ENCODE results near the gene ACOT7.

Gene ACOT7

GRCh38 chr1:6299557-6300165, 93.9 kb downstream of the ACOT7 start:
- Histone ChIP-seq H3K27me3 (ENCODE audit: control insufficient read depth, insufficient read depth, low read length) (no peaks in the 10 kb centered on the region), H3K4me1 (ENCODE audit: control insufficient read depth, insufficient read depth, low read length) (no peaks in the 10 kb centered on the region), H3K36me3 (ENCODE audit: control insufficient read depth, insufficient read depth, low read length) (peaks cover 6% of the 10 kb centered on the region; the same call in 1 of the 2 replicates), H3K4me3 (ENCODE audit: low read length) (no peak overlapping the region), H3K9me3 (ENCODE audit: control insufficient read depth, insufficient read depth, low read length) (no peaks in the 10 kb centered on the region), H3K27ac (ENCODE audit: low read length) (no peak overlapping the region)
- no CpG with 5 or more reads among the region's 15 CpGs for WGBS (ENCODE audit: insufficient coverage, insufficient read length)
- no peak for DNase-seq (ENCODE audit: low read depth, low spot score)

GRCh38 chr1:6298940-6299465, 94.6 kb downstream of the ACOT7 start:
- peaks cover 11% of the 10 kb centered on the region for H3K36me3 ChIP-seq (ENCODE audit: control insufficient read depth, insufficient read depth, low read length)

GRCh38 chr1:6298530-6298929, 95.0 kb downstream of the ACOT7 start:
- no CpG with 5 or more reads among the region's 8 CpGs for WGBS (ENCODE audit: insufficient coverage, insufficient read length)
- Histone ChIP-seq H3K4me3 (ENCODE audit: low read length) (no peak overlapping the region), H3K27me3 (ENCODE audit: control insufficient read depth, insufficient read depth, low read length) (no peaks in the 10 kb centered on the region), H3K27ac (ENCODE audit: low read length) (no peak overlapping the region), H3K4me1 (ENCODE audit: control insufficient read depth, insufficient read depth, low read length) (no peaks in the 10 kb centered on the region), H3K9me3 (ENCODE audit: control insufficient read depth, insufficient read depth, low read length) (no peaks in the 10 kb centered on the region), H3K36me3 (ENCODE audit: control insufficient read depth, insufficient read depth, low read length) (peaks cover 12% of the 10 kb centered on the region)
- no peak for DNase-seq (ENCODE audit: low read depth, low spot score)

More at GRCh38 chr1:6298940-6299465, 94.6 kb downstream of the ACOT7 start:
- no peak overlapping the region for H3K4me3 ChIP-seq (ENCODE audit: low read length)
- H3K4me1 ChIP-seq (ENCODE audit: control insufficient read depth, insufficient read depth, low read length) = no peaks in the 10 kb centered on the region
- no peaks in the 10 kb centered on the region for H3K9me3 ChIP-seq (ENCODE audit: control insufficient read depth, insufficient read depth, low read length)
- no peak for DNase-seq (ENCODE audit: low read depth, low spot score)
- no peaks in the 10 kb centered on the region for H3K27me3 ChIP-seq (ENCODE audit: control insufficient read depth, insufficient read depth, low read length)
- no CpG with 5 or more reads among the region's 8 CpGs for WGBS (ENCODE audit: insufficient coverage, insufficient read length)
- H3K27ac ChIP-seq (ENCODE audit: low read length) = no peak overlapping the region

GRCh38 chr1:6295910-6296309, 97.7 kb downstream of the ACOT7 start:
- no peak for DNase-seq (ENCODE audit: low read depth, low spot score)
- WGBS (ENCODE audit: insufficient coverage, insufficient read length) = no CpG with 5 or more reads among the region's 6 CpGs
- Histone ChIP-seq H3K4me1 (ENCODE audit: control insufficient read depth, insufficient read depth, low read length) (no peaks in the 10 kb centered on the region), H3K36me3 (ENCODE audit: control insufficient read depth, insufficient read depth, low read length) (peaks cover 12% of the 10 kb centered on the region), H3K27me3 (ENCODE audit: control insufficient read depth, insufficient read depth, low read length) (no peaks in the 10 kb centered on the region), H3K27ac (ENCODE audit: low read length) (no peak overlapping the region), H3K4me3 (ENCODE audit: low read length) (no peak overlapping the region), H3K9me3 (ENCODE audit: control insufficient read depth, insufficient read depth, low read length) (no peaks in the 10 kb centered on the region)

- Histone ChIP-seq H3K27ac (ENCODE audit: low read length) (no peak overlapping the region), H3K9me3 (ENCODE audit: control insufficient read depth, insufficient read depth, low read length) (no peaks in the 10 kb centered on the region), H3K27me3 (ENCODE audit: control insufficient read depth, insufficient read depth, low read length) (no peaks in the 10 kb centered on the region), H3K4me1 (ENCODE audit: control insufficient read depth, insufficient read depth, low read length) (no peaks in the 10 kb centered on the region), H3K36me3 (ENCODE audit: control insufficient read depth, insufficient read depth, low read length) (peaks cover 12% of the 10 kb centered on the region), H3K4me3 (ENCODE audit: low read length) (no peak overlapping the region)
- no CpG with 5 or more reads among the region's 23 CpGs for WGBS (ENCODE audit: insufficient coverage, insufficient read length)
- no peak for DNase-seq (ENCODE audit: low read depth, low spot score)
Measured at GRCh38 chr1:6294890-6295556, 98.5 kb downstream of the ACOT7 start.

- H3K27ac ChIP-seq (ENCODE audit: low read length) = no peak overlapping the region
- DNase-seq (ENCODE audit: low read depth, low spot score) = no peak
- no CpG with 5 or more reads among the region's 14 CpGs for WGBS (ENCODE audit: insufficient coverage, insufficient read length)
Measured at GRCh38 chr1:6294080-6294889, 99.3 kb downstream of the ACOT7 start.

GRCh38 chr1:6292102-6292501, 101.5 kb downstream of the ACOT7 start:
- no peak for DNase-seq (ENCODE audit: low read depth, low spot score)
- Histone ChIP-seq H3K4me1 (ENCODE audit: control insufficient read depth, insufficient read depth, low read length) (no peaks in the 10 kb centered on the region), H3K27me3 (ENCODE audit: control insufficient read depth, insufficient read depth, low read length) (no peaks in the 10 kb centered on the region), H3K36me3 (ENCODE audit: control insufficient read depth, insufficient read depth, low read length) (peaks cover 12% of the 10 kb centered on the region), H3K4me3 (ENCODE audit: low read length) (no peak overlapping the region), H3K27ac (ENCODE audit: low read length) (no peak overlapping the region), H3K9me3 (ENCODE audit: control insufficient read depth, insufficient read depth, low read length) (no peaks in the 10 kb centered on the region)
- no CpG with 5 or more reads among the region's 10 CpGs for WGBS (ENCODE audit: insufficient coverage, insufficient read length)

More at GRCh38 chr1:6294080-6294889, 99.3 kb downstream of the ACOT7 start:
- H3K4me1 ChIP-seq (ENCODE audit: control insufficient read depth, insufficient read depth, low read length) = no peaks in the 10 kb centered on the region
- H3K36me3 ChIP-seq (ENCODE audit: control insufficient read depth, insufficient read depth, low read length) = peaks cover 12% of the 10 kb centered on the region
- no peaks in the 10 kb centered on the region for H3K27me3 ChIP-seq (ENCODE audit: control insufficient read depth, insufficient read depth, low read length)
- no peak overlapping the region for H3K4me3 ChIP-seq (ENCODE audit: low read length)
- H3K9me3 ChIP-seq (ENCODE audit: control insufficient read depth, insufficient read depth, low read length) = no peaks in the 10 kb centered on the region

GRCh38 chr1:6288665-6289064, 104.9 kb downstream of the ACOT7 start:
- Histone ChIP-seq H3K4me1 (ENCODE audit: control insufficient read depth, insufficient read depth, low read length) (no peaks in the 10 kb centered on the region), H3K36me3 (ENCODE audit: control insufficient read depth, insufficient read depth, low read length) (peaks cover 3% of the 10 kb centered on the region; the same call in 1 of the 2 replicates), H3K9me3 (ENCODE audit: control insufficient read depth, insufficient read depth, low read length) (no peaks in the 10 kb centered on the region), H3K4me3 (ENCODE audit: low read length) (no peak overlapping the region), H3K27ac (ENCODE audit: low read length) (no peak overlapping the region), H3K27me3 (ENCODE audit: control insufficient read depth, insufficient read depth, low read length) (no peaks in the 10 kb centered on the region)
- DNase-seq (ENCODE audit: low read depth, low spot score) = no peak
- WGBS (ENCODE audit: insufficient coverage, insufficient read length) = no CpG with 5 or more reads among the region's 10 CpGs

GRCh38 chr1:6288026-6288425, 105.5 kb downstream of the ACOT7 start:
- WGBS (ENCODE audit: insufficient coverage, insufficient read length) = no CpG with 5 or more reads among the region's 14 CpGs

GRCh38 chr1:6287431-6287886, 106.1 kb downstream of the ACOT7 start:
- no peak for DNase-seq (ENCODE audit: low read depth, low spot score)
- peaks cover 3% of the 10 kb centered on the region; the same call in 1 of the 2 replicates for H3K36me3 ChIP-seq (ENCODE audit: control insufficient read depth, insufficient read depth, low read length)
- no peak overlapping the region for H3K27ac ChIP-seq (ENCODE audit: low read length)
- H3K4me1 ChIP-seq (ENCODE audit: control insufficient read depth, insufficient read depth, low read length) = no peaks in the 10 kb centered on the region
- no CpG with 5 or more reads among the region's 10 CpGs for WGBS (ENCODE audit: insufficient coverage, insufficient read length)
- H3K4me3 ChIP-seq (ENCODE audit: low read length) = no peak overlapping the region
- H3K9me3 ChIP-seq (ENCODE audit: control insufficient read depth, insufficient read depth, low read length) = no peaks in the 10 kb centered on the region
- H3K27me3 ChIP-seq (ENCODE audit: control insufficient read depth, insufficient read depth, low read length) = no peaks in the 10 kb centered on the region

More at GRCh38 chr1:6288026-6288425, 105.5 kb downstream of the ACOT7 start:
- H3K27ac ChIP-seq (ENCODE audit: low read length) = no peak overlapping the region
- no peaks in the 10 kb centered on the region for H3K4me1 ChIP-seq (ENCODE audit: control insufficient read depth, insufficient read depth, low read length)
- no peak overlapping the region for H3K4me3 ChIP-seq (ENCODE audit: low read length)
- H3K27me3 ChIP-seq (ENCODE audit: control insufficient read depth, insufficient read depth, low read length) = no peaks in the 10 kb centered on the region
- no peak for DNase-seq (ENCODE audit: low read depth, low spot score)
- peaks cover 3% of the 10 kb centered on the region; the same call in 1 of the 2 replicates for H3K36me3 ChIP-seq (ENCODE audit: control insufficient read depth, insufficient read depth, low read length)
- no peaks in the 10 kb centered on the region for H3K9me3 ChIP-seq (ENCODE audit: control insufficient read depth, insufficient read depth, low read length)

Data from iPS DF 6.9 (cell line).